HepG2 (cell line): ENCODE data around the gene TMBIM1. TPM values are rescaled to one million over a fixed set of nuclear protein-coding genes. Genes with fewer than 3 reads are reported as not detected.
A peak's percentile ranks its signal among the peaks of the same experiment; 100 is the strongest.

Experiments
- ARID3A ChIP-seq: IDR thresholded peaks from 2 replicates; pipeline ENCODE4 v1.6.1; 2012; ENCODE audit warnings: low read depth, low read length, improper control_type of control experiment
- DNMT3B ChIP-seq: conservative IDR thresholded peaks from 2 replicates; pipeline ENCODE4 v1.6.1; 2016; ENCODE audit warnings: missing biosample characterization, control low read depth
- HNRNPLL ChIP-seq: fragments of 200-400 bp; formaldehyde crosslinking; IDR thresholded peaks from 2 replicates; pipeline ENCODE4 v1.6.1; 2017; ENCODE audit warnings: mild to moderate bottlenecking, low read depth, low read length; ENCODE audit not compliant: poor library complexity, severe bottlenecking
- KDM5A ChIP-seq: fragments of 200-600 bp; sonication (generic); IDR thresholded peaks from 2 replicates; pipeline ENCODE4 v1.7.0; 2018; ENCODE audit warnings: antibody characterized with exemption, mild to moderate bottlenecking, low read length, borderline replicate concordance
- NFYC ChIP-seq: IDR thresholded peaks from 2 replicates; pipeline ENCODE4 v1.6.1; 2016; ENCODE audit warnings: missing genetic modification reagents, missing compliant biosample characterization
- PRPF4 ChIP-seq: fragments of 200-400 bp; formaldehyde crosslinking; IDR thresholded peaks from 2 replicates; pipeline ENCODE4 v1.6.1; 2016; ENCODE audit warnings: low read length, low read depth; ENCODE audit not compliant: poor library complexity, severe bottlenecking
- SMYD3 ChIP-seq: sonication (generic); formaldehyde crosslinking; IDR thresholded peaks from 2 replicates; pipeline ENCODE4 v1.8.1; 2023; ENCODE audit warnings: mild to moderate bottlenecking, missing genetic modification reagents
- SNAPC4 ChIP-seq: sonication (generic); formaldehyde crosslinking; IDR thresholded peaks from 2 replicates; pipeline ENCODE4 v1.4.0; 2020; ENCODE audit warnings: mild to moderate bottlenecking, missing genetic modification reagents
- SRSF4 ChIP-seq: fragments of 200-400 bp; formaldehyde crosslinking; IDR thresholded peaks from one replicate; pipeline ENCODE4 v1.6.1; 2018; ENCODE audit warnings: mild to moderate bottlenecking, low read depth, low read length, moderate library complexity; ENCODE audit not compliant: poor library complexity, severe bottlenecking
- TOE1 ChIP-seq: sonication (generic); formaldehyde crosslinking; IDR thresholded peaks from 2 replicates; pipeline ENCODE4 v1.4.0; 2020; ENCODE audit warnings: mild to moderate bottlenecking, missing genetic modification reagents
- ZBTB37 ChIP-seq: sonication (generic); formaldehyde crosslinking; IDR thresholded peaks from 2 replicates; pipeline ENCODE4 v1.4.0; 2020; ENCODE audit warnings: mild to moderate bottlenecking, missing genetic modification reagents
- ZMYM4 ChIP-seq: sonication (generic); formaldehyde crosslinking; IDR thresholded peaks from 2 replicates; pipeline ENCODE4 v1.8.1; 2023; ENCODE audit warnings: mild to moderate bottlenecking, missing genetic modification reagents
- ZNF747 ChIP-seq: sonication (generic); formaldehyde crosslinking; IDR thresholded peaks from 2 replicates; pipeline ENCODE4 v1.8.1; 2023; ENCODE audit warnings: missing genetic modification reagents, mild to moderate bottlenecking, borderline replicate concordance
- polyA plus RNA-seq, 8 experiments: library from polyadenylated mRNA; depleted of rRNA in 3 of 8; stranded (reverse) in 7 of 8; unstranded in 1 of 8; fragments of >200 nt; fragmentation: Illumina TruSeq in 4 of 8; extraction: Trizol in 4 of 8; gene quantifications; 2 replicates each; pipeline versions ENCODE4 v1.2.1 to v1.2.3, GENCODE V29; 2011 to 2016; ENCODE audit warnings: low read depth in 4 of 8, missing spikeins in 1 of 8, mixed read lengths in 1 of 8; ENCODE audit not compliant: insufficient read depth in 1 of 8
- total RNA-seq, 5 experiments: library from RNA; depleted of rRNA; stranded (reverse); fragments of >200 nt; fragmentation: Illumina TruSeq; extraction: Trizol; gene quantifications; 2 replicates each; pipeline ENCODE4 v1.2.3, GENCODE V29; 2016; ENCODE audit warnings: low read depth in 1 of 5
- TF ChIP-seq, protein P1 (sequence below): sonication (generic); formaldehyde crosslinking; IDR thresholded peaks from 2 replicates; pipeline ENCODE4 v1.4.0; 2020; ENCODE audit warnings: mild to moderate bottlenecking, missing genetic modification reagents
- TF ChIP-seq, protein P2 (sequence below): sonication (generic); formaldehyde crosslinking; IDR thresholded peaks from 2 replicates; pipeline ENCODE4 v1.4.0; 2020; ENCODE audit warnings: missing genetic modification reagents

The TMBIM1 gene
- total and polyA plus RNA-seq, 2 of the 13 experiments (the other 11 are each of a cell fraction or from before 2014, with no cell fraction given), result 127 to 139 TPM

- TF ChIP-seq SRSF4, result no peak
- TF ChIP-seq ZMYM4 (CRISPR knock-in tag), result peak; percentile 79
- no peak for TF ChIP-seq SMYD3 (CRISPR knock-in tag)
- no peak for TF ChIP-seq KDM5A
- no peak for TF ChIP-seq ZBTB37 (CRISPR knock-in tag)
- TF ChIP-seq, protein P1, sequence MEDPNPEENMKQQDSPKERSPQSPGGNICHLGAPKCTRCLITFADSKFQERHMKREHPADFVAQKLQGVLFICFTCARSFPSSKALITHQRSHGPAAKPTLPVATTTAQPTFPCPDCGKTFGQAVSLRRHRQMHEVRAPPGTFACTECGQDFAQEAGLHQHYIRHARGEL (CRISPR knock-in tag), result no peak
- TF ChIP-seq, protein P2, sequence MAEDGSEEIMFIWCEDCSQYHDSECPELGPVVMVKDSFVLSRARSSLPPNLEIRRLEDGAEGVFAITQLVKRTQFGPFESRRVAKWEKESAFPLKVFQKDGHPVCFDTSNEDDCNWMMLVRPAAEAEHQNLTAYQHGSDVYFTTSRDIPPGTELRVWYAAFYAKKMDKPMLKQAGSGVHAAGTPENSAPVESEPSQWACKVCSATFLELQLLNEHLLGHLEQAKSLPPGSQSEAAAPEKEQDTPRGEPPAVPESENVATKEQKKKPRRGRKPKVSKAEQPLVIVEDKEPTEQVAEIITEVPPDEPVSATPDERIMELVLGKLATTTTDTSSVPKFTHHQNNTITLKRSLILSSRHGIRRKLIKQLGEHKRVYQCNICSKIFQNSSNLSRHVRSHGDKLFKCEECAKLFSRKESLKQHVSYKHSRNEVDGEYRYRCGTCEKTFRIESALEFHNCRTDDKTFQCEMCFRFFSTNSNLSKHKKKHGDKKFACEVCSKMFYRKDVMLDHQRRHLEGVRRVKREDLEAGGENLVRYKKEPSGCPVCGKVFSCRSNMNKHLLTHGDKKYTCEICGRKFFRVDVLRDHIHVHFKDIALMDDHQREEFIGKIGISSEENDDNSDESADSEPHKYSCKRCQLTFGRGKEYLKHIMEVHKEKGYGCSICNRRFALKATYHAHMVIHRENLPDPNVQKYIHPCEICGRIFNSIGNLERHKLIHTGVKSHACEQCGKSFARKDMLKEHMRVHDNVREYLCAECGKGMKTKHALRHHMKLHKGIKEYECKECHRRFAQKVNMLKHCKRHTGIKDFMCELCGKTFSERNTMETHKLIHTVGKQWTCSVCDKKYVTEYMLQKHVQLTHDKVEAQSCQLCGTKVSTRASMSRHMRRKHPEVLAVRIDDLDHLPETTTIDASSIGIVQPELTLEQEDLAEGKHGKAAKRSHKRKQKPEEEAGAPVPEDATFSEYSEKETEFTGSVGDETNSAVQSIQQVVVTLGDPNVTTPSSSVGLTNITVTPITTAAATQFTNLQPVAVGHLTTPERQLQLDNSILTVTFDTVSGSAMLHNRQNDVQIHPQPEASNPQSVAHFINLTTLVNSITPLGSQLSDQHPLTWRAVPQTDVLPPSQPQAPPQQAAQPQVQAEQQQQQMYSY (CRISPR knock-in tag), result no peak
- no peak for TF ChIP-seq SNAPC4 (CRISPR knock-in tag)
- TF ChIP-seq NFYC, result no peak
- no peak; the same call in 1 of the 2 replicates for TF ChIP-seq ZNF747
- TF ChIP-seq ARID3A, result peak; percentile 56; the same call in 1 of the 2 replicates
- TF ChIP-seq PRPF4, result no peak
- TF ChIP-seq TOE1 (CRISPR knock-in tag), result peak; percentile 89
- no peak for TF ChIP-seq DNMT3B (CRISPR knock-in tag)
- TF ChIP-seq HNRNPLL, result no peak
Measured at GRCh38 chr2:218301176-218301819, 9.0 kb upstream of the TMBIM1 start (continued).
